Measurements from ENCODE around the gene LIMS2.

The LIMS2 gene

DNA sequence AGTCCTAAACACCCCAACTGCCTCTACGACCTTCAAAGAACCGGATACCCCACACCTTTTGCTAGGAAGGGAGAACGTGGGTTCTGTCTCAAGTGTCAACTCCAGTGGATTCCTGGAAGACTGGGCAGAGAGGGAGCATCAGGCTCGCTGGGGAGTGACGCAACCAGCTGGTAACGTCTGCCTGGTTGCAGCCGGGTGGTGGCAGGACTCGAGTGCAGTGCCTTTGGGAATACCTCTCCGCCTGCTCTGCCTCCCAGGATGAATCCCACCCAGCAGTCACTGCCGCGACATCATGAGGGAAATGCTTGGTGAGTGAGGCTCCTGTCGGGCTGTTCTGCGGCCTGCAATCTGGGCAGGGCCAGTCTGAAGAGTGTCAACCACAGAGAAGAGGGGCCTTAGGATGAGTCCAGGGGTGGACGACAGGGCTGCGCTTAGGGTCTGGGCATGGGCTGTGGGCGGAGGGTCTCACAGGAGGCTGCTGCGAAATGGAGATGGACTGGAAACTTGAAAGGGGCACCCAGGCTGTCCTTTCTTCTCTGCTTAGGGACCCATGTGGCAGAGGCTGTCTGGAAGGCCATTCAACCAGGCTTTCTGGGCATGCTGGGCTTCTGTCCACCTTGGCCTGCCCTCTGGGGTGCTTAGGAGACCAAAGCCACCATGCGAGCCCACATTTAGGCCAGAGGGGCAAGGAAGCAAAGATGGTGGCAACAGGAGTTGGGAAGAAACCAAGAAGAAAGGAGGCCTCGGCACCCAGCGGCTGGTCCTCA, 16.5 kb downstream of the LIMS2 start:
- no peak for DNase-seq

DNA sequence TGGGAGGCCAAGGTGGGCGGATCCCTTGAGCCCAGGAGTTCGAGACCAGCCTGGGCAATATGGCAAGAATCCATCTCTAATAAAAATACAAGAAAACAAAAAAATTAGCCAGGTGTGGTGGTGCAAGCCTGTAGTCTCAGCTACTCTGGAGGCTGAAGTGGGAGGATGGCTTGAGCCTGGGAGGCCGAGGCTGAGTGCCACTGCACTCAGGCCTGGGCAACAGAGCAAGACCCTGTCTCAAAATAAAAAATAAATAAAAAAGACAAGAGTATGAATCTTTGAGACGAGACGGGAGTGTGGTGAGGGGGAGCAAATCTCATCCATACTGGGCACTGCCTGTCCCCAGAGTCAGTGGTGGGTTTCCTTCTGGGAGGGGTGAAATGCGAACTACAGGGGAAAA, 17.2 kb downstream of the LIMS2 start:
- DNase-seq: no peak

- DNase-seq: no peak
These were observed 18.1 kb downstream of the LIMS2 start for GRCh38 chr2:127657232-127657595.

DNA sequence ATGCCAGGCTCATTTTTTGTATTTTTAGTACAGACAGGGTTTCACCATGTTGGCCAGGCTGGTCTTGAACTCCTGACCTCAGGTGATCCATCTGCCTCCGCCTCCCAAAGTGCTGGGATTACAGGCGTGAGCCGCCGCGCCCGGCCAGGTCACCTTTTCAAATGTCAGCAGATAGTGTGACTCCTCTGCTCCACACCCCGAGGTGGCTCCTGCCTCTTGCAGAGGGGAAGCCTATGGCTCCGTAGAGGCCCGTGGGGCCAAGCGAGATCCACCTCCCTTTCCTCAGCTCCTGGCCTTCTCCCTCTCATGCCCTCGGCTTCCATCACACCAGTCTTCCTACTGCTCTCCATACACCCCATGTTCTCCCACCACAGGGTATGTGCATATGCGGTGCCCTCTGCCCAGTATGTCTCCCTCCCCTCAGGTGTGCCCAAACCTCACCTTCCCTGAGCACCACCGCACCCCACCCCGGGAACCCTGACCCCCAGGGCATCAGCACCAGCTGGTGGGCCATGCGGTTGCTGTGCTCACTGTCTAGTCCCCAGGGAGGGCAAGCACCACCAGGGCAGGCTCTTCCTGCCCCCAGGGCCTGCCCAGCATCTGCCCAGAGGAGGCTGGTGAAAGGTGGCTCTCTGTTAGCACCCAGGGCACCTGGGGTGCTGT, 18.6 kb downstream of the LIMS2 start:
- DNase-seq: no peak

DNA sequence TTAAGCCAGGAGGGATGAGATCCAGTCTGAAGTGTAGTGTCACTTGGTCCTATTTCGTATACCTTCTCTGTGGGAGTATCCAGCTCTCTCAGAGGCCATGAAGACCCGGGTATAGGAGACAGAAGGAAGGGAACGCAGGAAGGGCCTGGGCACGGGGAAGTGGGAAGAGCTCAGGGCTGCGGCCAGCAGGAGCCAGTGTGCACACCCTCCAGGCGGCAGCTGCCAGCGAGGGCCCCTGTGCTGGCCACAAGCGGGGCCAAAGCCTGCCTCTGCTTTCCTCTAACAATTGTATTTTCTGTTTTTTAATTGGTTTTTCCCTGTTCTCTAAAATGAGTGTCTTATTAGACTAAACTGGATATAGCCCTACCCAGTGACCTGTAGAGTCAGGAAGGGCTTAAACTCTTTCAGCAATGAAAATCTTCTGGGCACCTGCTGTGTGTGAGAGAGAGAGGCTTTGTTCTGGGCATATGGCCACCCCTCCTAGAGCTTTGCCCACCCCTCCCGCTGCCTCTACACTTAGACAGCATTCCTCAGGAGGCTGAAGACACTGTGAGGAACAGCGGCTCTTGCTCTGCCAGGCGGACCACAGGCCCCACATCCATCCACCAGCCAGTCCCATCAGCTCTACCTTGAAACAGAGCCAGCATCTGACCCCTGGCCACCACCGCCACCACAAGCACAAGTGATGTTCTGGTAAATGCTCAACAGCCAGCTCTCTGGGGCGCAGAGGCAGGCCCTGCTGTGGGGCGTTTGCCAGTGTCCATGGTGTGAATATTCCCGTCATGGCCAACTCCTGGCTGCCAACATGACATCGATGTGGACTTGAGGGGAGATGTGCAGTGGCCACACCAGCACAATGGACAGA, 19.9 kb downstream of the LIMS2 start:
- DNase-seq: no peak

- no peak for DNase-seq
These were observed 20.5 kb downstream of the LIMS2 start for GRCh38 chr2:127654838-127655175.

DNA sequence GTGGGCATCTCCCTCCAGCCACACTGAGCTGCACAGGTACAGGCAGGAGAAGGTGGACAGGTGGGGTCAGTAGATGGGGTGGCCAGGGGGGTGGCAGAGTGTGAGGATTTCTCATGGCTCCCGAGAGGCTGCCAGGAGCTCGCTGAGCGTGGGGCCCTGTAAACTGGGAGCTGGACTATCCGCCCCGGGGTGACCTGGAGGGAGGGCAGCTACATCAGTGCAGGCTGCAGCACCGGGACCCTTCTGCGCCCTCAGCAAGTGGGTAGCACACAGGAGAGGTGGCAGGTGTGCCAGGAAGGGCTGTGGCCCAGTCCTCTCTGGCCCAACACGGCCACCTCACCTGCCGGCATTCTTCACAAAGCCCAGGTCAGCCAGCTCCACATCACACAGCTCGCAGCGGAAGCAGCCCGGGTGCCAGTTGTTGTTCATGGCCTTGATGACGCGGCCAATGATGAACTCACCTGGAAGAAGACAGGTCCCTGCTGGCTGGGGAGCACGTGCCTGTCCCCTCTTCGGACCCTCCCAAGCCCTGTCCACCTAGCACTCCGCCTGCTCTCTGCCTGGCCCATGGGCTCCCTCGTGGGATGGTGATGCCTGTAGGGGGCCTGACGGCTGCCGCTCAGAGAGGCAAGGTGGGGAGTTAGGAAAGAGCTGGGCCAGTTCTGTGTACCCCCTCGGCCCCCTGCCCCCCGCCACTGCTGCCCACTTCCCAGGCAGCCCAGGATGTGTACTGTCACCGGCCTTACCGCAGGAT, 21.1 kb downstream of the LIMS2 start:
- no peak for DNase-seq

GRCh38 chr2:127653421-127654083, 21.8 kb downstream of the LIMS2 start:
- no peak for DNase-seq

- no peak for DNase-seq
These were observed 22.5 kb downstream of the LIMS2 start for GRCh38 chr2:127652786-127653357.

DNA sequence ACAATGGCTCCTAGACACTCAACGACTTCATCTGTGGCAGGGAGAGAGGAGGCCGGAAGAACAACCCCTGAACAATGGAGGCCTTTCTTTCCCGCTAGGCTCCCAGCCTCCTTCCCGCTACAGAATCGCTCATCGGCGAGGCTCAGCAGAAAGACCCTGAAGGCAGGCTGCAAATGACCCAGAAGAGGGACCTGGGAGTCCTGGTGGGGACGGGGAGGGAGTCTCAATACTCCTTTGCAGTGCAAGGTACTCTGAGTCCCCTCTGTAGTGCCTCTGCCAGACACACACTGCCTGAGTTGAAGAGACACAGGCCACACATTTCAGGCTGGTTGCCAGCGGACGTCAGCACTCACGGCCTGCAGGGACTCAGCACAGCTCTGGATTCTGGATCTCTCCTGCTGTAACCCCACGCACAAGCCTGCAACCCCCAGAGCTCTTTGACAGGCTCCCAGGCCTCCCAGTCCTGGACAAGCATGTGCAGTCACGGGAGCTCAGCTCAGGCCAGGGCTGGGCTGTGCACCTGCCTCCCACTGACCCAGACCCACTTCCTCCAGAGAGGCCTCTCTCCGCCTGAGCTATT, 23.3 kb downstream of the LIMS2 start:
- no peak for DNase-seq

DNA sequence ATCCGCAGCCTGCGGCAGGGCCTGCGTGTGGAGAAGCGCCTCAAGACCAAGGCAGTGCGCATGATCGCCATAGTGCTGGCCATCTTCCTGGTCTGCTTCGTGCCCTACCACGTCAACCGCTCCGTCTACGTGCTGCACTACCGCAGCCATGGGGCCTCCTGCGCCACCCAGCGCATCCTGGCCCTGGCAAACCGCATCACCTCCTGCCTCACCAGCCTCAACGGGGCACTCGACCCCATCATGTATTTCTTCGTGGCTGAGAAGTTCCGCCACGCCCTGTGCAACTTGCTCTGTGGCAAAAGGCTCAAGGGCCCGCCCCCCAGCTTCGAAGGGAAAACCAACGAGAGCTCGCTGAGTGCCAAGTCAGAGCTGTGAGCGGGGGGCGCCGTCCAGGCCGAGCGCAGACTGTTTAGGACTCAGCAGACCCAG, 23.9 kb downstream of the LIMS2 start:
- no peak for DNase-seq

- DNase-seq: no peak
These were observed 24.4 kb downstream of the LIMS2 start for GRCh38 chr2:127650785-127651380.

GRCh38 chr2:127650041-127650784, 25.1 kb downstream of the LIMS2 start:
- no peak for DNase-seq

GRCh38 chr2:127649684-127650040, 25.7 kb downstream of the LIMS2 start:
- peak; percentile 80 for DNase-seq

DNA sequence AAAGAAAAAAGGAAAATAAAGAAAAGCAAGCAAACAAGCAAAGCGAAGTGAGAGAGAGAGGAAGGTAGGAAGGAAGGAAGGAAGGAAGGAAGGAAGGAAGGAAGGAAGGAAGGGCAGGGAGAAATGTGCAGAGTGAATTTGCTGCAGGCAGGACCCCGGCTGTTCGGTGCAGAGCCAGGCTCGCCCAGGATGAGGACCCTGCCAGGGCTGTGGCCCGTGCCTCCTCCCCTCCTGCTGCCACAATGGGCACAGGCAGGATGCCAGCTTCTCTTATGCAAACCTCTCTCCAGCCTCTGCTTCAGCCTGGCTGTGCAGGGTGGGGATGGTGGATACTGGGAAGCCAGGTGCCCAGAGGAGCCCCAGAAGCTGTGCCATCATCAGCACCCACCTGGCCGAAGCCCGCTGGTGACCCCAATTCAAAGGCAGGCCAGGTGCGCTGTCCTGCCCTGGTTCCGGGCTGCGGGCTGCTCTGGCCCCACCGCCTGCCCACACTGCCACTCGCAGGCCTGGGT, 26.2 kb downstream of the LIMS2 start:
- DNase-seq: no peak

GRCh38 chr2:127648321-127648720, 27.0 kb downstream of the LIMS2 start:
- peak; percentile 42 for DNase-seq

GRCh38 chr2:127647242-127648190, 27.8 kb downstream of the LIMS2 start:
- peak; percentile 80 for DNase-seq

- no peak for DNase-seq
These were observed 28.7 kb downstream of the LIMS2 start for GRCh38 chr2:127646487-127647241.
